ENCODE results near the gene MUC22. TPM values are rescaled to one million over a fixed set of nuclear protein-coding genes. Genes with fewer than 3 reads are reported as not detected.
"Not testable (repeated sequence)": the region's sequence is repeated elsewhere in the genome, so short reads cannot be mapped to it uniquely, and the experiment has no call there.

The MUC22 gene
- total RNA-seq, 1 experiment from 2014 or later = not detected

- H3K9me3 ChIP-seq (replicated peaks) = no peaks in the 10 kb centered on the region
- H3K4me1 ChIP-seq = no peaks in the 10 kb centered on the region; the same call in 1 of the 2 replicates
- no peak overlapping the region for H3K4me3 ChIP-seq
- no peak for DNase-seq
- no peak overlapping the region for H3K27ac ChIP-seq
- H3K36me3 ChIP-seq = no peaks in the 10 kb centered on the region
- H3K27me3 ChIP-seq = no peaks in the 10 kb centered on the region
These were observed 30.5 kb downstream of the MUC22 start for GRCh38 chr6:31040801-31041200.

- Histone ChIP-seq H3K36me3 (no peaks in the 10 kb centered on the region), H3K27ac (no peak overlapping the region), H3K27me3 (no peaks in the 10 kb centered on the region), H3K4me3 (no peak overlapping the region), H3K9me3 (replicated peaks) (no peaks in the 10 kb centered on the region), H3K4me1 (no peaks in the 10 kb centered on the region; the same call in 1 of the 2 replicates)
- DNase-seq = no peak
These were observed 31.2 kb downstream of the MUC22 start for GRCh38 chr6:31041372-31041974.

- DNase-seq = no peak
- no peaks in the 10 kb centered on the region for H3K9me3 ChIP-seq (replicated peaks)
- H3K36me3 ChIP-seq = no peaks in the 10 kb centered on the region
- H3K27me3 ChIP-seq = no peaks in the 10 kb centered on the region
- H3K4me1 ChIP-seq = no peaks in the 10 kb centered on the region; the same call in 1 of the 2 replicates
- H3K4me3 ChIP-seq = no peak overlapping the region
- no peak overlapping the region for H3K27ac ChIP-seq
These were observed 32.5 kb downstream of the MUC22 start for GRCh38 chr6:31042806-31043205.

GRCh38 chr6:31048099-31048498 is 37.8 kb downstream of the MUC22 start:
- Histone ChIP-seq H3K27ac (no peak overlapping the region), H3K9me3 (replicated peaks) (no peaks in the 10 kb centered on the region), H3K27me3 (no peaks in the 10 kb centered on the region), H3K4me1 (no peaks in the 10 kb centered on the region; the same call in 1 of the 2 replicates), H3K36me3 (no peaks in the 10 kb centered on the region), H3K4me3 (no peak overlapping the region)
- DNase-seq = no peak

GRCh38 chr6:31049518-31049917 is 39.2 kb downstream of the MUC22 start:
- no peaks in the 10 kb centered on the region for H3K9me3 ChIP-seq (replicated peaks)
- H3K4me1 ChIP-seq = no peaks in the 10 kb centered on the region; the same call in 1 of the 2 replicates
- H3K36me3 ChIP-seq = no peaks in the 10 kb centered on the region
- no peak for DNase-seq
- H3K27ac ChIP-seq = no peak overlapping the region
- no peak overlapping the region for H3K4me3 ChIP-seq
- peaks cover 3% of the 10 kb centered on the region; the same call in 1 of the 2 replicates for H3K27me3 ChIP-seq

GRCh38 chr6:31053187-31053586 is 42.9 kb downstream of the MUC22 start:
- H3K27ac ChIP-seq; H3K27me3 ChIP-seq; DNase-seq; H3K9me3 ChIP-seq (replicated peaks); H3K36me3 ChIP-seq; H3K4me3 ChIP-seq: not testable (repeated sequence)
- H3K4me1 ChIP-seq = peaks cover 14% of the 10 kb centered on the region

- Histone ChIP-seq H3K9me3 (replicated peaks) (no peaks in the 10 kb centered on the region), H3K4me3 (no peak overlapping the region), H3K27ac (no peak overlapping the region), H3K4me1 (peaks cover 20% of the 10 kb centered on the region), H3K36me3 (no peaks in the 10 kb centered on the region), H3K27me3 (peaks cover 3% of the 10 kb centered on the region; the same call in 1 of the 2 replicates)
- no peak for DNase-seq
These were observed 43.6 kb downstream of the MUC22 start for GRCh38 chr6:31053873-31054272.

GRCh38 chr6:31055441-31055840 is 45.2 kb downstream of the MUC22 start:
- Histone ChIP-seq H3K4me3 (no peak overlapping the region), H3K9me3 (replicated peaks) (no peaks in the 10 kb centered on the region), H3K27me3 (peaks cover 3% of the 10 kb centered on the region; the same call in 1 of the 2 replicates), H3K27ac (no peak overlapping the region), H3K4me1 (peaks cover 20% of the 10 kb centered on the region), H3K36me3 (no peaks in the 10 kb centered on the region)
- no peak for DNase-seq

GRCh38 chr6:31057426-31058003 is 47.2 kb downstream of the MUC22 start:
- Histone ChIP-seq H3K36me3 (no peaks in the 10 kb centered on the region), H3K4me1 (peaks cover 20% of the 10 kb centered on the region), H3K4me3 (no peak overlapping the region), H3K9me3 (replicated peaks) (no peaks in the 10 kb centered on the region), H3K27me3 (peaks cover 3% of the 10 kb centered on the region; the same call in 1 of the 2 replicates), H3K27ac (no peak overlapping the region)
- no peak for DNase-seq

GRCh38 chr6:31058128-31058894 is 48.0 kb downstream of the MUC22 start:
- Histone ChIP-seq H3K4me1 (peaks cover 20% of the 10 kb centered on the region), H3K27me3 (peaks cover 3% of the 10 kb centered on the region; the same call in 1 of the 2 replicates), H3K36me3 (no peaks in the 10 kb centered on the region), H3K9me3 (replicated peaks) (no peaks in the 10 kb centered on the region), H3K27ac (no peak overlapping the region), H3K4me3 (no peak overlapping the region)
- DNase-seq = peak in 1 of 2 experiments; percentile 51

- Histone ChIP-seq H3K4me3 (no peak overlapping the region), H3K36me3 (no peaks in the 10 kb centered on the region), H3K27ac (no peak overlapping the region)
These were observed 49.9 kb downstream of the MUC22 start for GRCh38 chr6:31060145-31060544.

GRCh38 chr6:31063906-31064435 is 53.7 kb downstream of the MUC22 start:
- DNase-seq = no peak
- no peaks in the 10 kb centered on the region for H3K36me3 ChIP-seq
- no peaks in the 10 kb centered on the region for H3K4me1 ChIP-seq
- no peaks in the 10 kb centered on the region; the same call in 1 of the 2 replicates for H3K9me3 ChIP-seq (replicated peaks)
- H3K27me3 ChIP-seq = no peaks in the 10 kb centered on the region
- H3K4me3 ChIP-seq = no peak overlapping the region
- no peak overlapping the region for H3K27ac ChIP-seq

More at GRCh38 chr6:31060145-31060544, 49.9 kb downstream of the MUC22 start:
- Histone ChIP-seq H3K4me1 (peaks cover 20% of the 10 kb centered on the region), H3K27me3 (no peaks in the 10 kb centered on the region), H3K9me3 (replicated peaks) (no peaks in the 10 kb centered on the region; the same call in 1 of the 2 replicates)
- DNase-seq = no peak

- Histone ChIP-seq H3K9me3 (replicated peaks) (no peaks in the 10 kb centered on the region; the same call in 1 of the 2 replicates), H3K36me3 (no peaks in the 10 kb centered on the region), H3K4me1 (no peaks in the 10 kb centered on the region), H3K27me3 (no peaks in the 10 kb centered on the region), H3K4me3 (no peak overlapping the region), H3K27ac (no peak overlapping the region)
- DNase-seq = no peak
These were observed 55.3 kb downstream of the MUC22 start for GRCh38 chr6:31065556-31065955.

- not testable (repeated sequence) for H3K4me3 ChIP-seq; H3K36me3 ChIP-seq; H3K9me3 ChIP-seq (replicated peaks); H3K27ac ChIP-seq; H3K4me1 ChIP-seq; DNase-seq; H3K27me3 ChIP-seq
These were observed 56.8 kb downstream of the MUC22 start for GRCh38 chr6:31067028-31067427.

Data from SJCRH30 (cell line).